Nephron progenitor cell (in vitro differentiated cells): ENCODE data around the gene MAGI2.

ENCODE experiments used
- DNase-seq: peaks from one replicate; pipeline ENCODE4 v3.0.0; 2021
- H3K27ac Mint-ChIP-seq: 2 replicates; pipeline ENCODE4 v1.8.0; 2021; ENCODE audit warnings: mild to moderate bottlenecking, moderate library complexity, mixed read lengths
- H3K27me3 Mint-ChIP-seq: 2 replicates; pipeline ENCODE4 v1.8.0; 2021; ENCODE audit warnings: mild to moderate bottlenecking, low read depth, mixed read lengths; ENCODE audit not compliant: poor library complexity
- H3K36me3 Mint-ChIP-seq: 2 replicates; pipeline ENCODE4 v1.8.0; 2021; ENCODE audit warnings: low read depth, mixed read lengths
- H3K4me1 Mint-ChIP-seq: 2 replicates; pipeline ENCODE4 v1.8.0; 2021; ENCODE audit warnings: mixed read lengths
- H3K4me3 Mint-ChIP-seq: 2 replicates; pipeline ENCODE4 v1.8.0; 2021; ENCODE audit warnings: mild to moderate bottlenecking, moderate library complexity, mixed read lengths
- H3K9me3 Mint-ChIP-seq: 2 replicates; pipeline ENCODE4 v1.8.0; 2021; ENCODE audit warnings: mild to moderate bottlenecking, moderate library complexity, mixed read lengths
- CTCF ChIP-seq: fragments of 200-600 bp; sonication (generic); IDR thresholded peaks from 2 replicates; pipeline ENCODE4 v1.5.0; 2021; ENCODE audit warnings: antibody characterized with exemption

Gene MAGI2

GRCh38 chr7:78734626-78735025, 718.8 kb downstream of the MAGI2 start:
- no peak overlapping the region for H3K4me3 Mint-ChIP-seq
- H3K4me1 Mint-ChIP-seq, result peaks cover 4% of the 10 kb centered on the region
- H3K36me3 Mint-ChIP-seq, result no peaks in the 10 kb centered on the region
- TF ChIP-seq CTCF, result no peak
- H3K9me3 Mint-ChIP-seq, result no peaks in the 10 kb centered on the region
- no peaks in the 10 kb centered on the region for H3K27me3 Mint-ChIP-seq
- no peak for DNase-seq
- H3K27ac Mint-ChIP-seq, result no peak overlapping the region

DNA sequence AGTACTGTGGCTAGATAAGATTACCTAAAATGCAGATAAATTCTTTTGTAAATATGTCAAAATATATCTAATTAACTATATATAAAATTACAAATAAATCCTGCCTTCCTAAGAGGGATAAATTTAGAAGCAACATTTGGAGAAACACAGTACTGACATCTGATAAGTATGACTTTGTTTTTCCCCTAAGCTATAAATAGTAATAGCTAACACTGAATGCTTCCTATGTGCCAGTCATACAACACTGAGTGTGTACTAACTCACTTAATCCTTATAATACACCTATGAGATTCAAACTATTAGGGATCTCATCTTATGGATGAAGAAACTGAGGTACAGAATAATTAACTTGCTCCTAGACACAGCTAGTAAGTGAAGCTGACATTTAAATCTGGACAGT, 733.4 kb downstream of the MAGI2 start:
- Mint-ChIP-seq H3K36me3 (no peaks in the 10 kb centered on the region), H3K4me1 (no peaks in the 10 kb centered on the region), H3K27ac (no peak overlapping the region), H3K9me3 (no peaks in the 10 kb centered on the region), H3K27me3 (no peaks in the 10 kb centered on the region), H3K4me3 (no peak overlapping the region)
- TF ChIP-seq CTCF, result no peak
- no peak for DNase-seq

GRCh38 chr7:78718212-78718611, 735.3 kb downstream of the MAGI2 start:
- H3K27me3 Mint-ChIP-seq, result no peaks in the 10 kb centered on the region
- DNase-seq, result no peak
- no peaks in the 10 kb centered on the region for H3K36me3 Mint-ChIP-seq
- H3K9me3 Mint-ChIP-seq, result no peaks in the 10 kb centered on the region
- H3K4me3 Mint-ChIP-seq, result no peak overlapping the region
- peaks cover 5% of the 10 kb centered on the region for H3K4me1 Mint-ChIP-seq
- no peak overlapping the region for H3K27ac Mint-ChIP-seq
- no peak for TF ChIP-seq CTCF

DNA sequence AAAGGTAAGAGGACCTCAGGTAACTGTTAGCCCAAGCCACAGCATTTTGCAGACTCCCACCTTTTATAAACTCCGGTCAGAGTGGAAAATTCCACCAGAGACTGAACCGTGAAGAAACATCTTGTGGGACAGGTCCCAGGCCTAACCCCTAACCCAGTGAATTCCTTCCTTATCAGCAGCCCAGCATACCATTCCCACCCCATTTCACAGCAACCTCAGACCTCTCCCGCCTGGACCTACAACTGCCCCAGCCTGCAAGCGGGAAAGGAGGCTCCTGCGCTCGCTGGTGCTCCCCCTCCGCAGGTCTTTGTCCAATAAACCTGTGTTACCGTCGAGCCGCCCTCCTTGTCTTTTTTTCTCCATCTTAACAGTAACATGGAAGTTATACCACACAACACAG, 736.6 kb downstream of the MAGI2 start:
- TF ChIP-seq CTCF, result no peak
- peaks cover 5% of the 10 kb centered on the region for H3K4me1 Mint-ChIP-seq
- no peaks in the 10 kb centered on the region for H3K36me3 Mint-ChIP-seq
- DNase-seq, result no peak
- no peak overlapping the region for H3K4me3 Mint-ChIP-seq
- H3K27ac Mint-ChIP-seq, result no peak overlapping the region
- no peaks in the 10 kb centered on the region for H3K27me3 Mint-ChIP-seq
- no peaks in the 10 kb centered on the region for H3K9me3 Mint-ChIP-seq

GRCh38 chr7:78714356-78714755, 739.1 kb downstream of the MAGI2 start:
- Mint-ChIP-seq H3K36me3 (no peaks in the 10 kb centered on the region), H3K27ac (no peak overlapping the region), H3K4me3 (no peak overlapping the region), H3K27me3 (no peaks in the 10 kb centered on the region), H3K9me3 (no peaks in the 10 kb centered on the region), H3K4me1 (peaks cover 5% of the 10 kb centered on the region)
- no peak for DNase-seq
- TF ChIP-seq CTCF, result no peak

DNA sequence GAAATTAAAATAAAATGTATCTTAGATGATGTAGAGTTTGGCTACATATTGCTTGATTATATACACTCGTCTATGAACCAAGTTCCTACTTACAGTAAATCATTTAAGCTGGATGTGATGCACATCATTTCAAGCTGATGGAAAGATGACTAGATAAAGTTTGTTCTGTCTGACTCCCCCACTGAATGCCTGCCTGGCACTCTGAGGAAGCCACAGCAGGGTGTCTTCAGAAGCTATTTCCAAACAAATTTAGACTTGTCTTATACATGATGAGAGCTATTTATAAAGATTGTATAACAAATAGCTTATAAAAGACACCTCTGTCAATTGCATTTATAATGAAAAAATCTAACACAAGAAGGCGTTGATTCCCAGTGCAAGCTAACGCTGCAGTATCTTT, 741.4 kb downstream of the MAGI2 start:
- Mint-ChIP-seq H3K27me3 (no peaks in the 10 kb centered on the region), H3K9me3 (no peaks in the 10 kb centered on the region), H3K4me1 (peaks cover 5% of the 10 kb centered on the region), H3K36me3 (no peaks in the 10 kb centered on the region), H3K27ac (no peak overlapping the region), H3K4me3 (no peak overlapping the region)
- TF ChIP-seq CTCF, result no peak
- DNase-seq, result no peak
